Keratinocyte (primary cell): ENCODE measurements around the gene ARMC9. TPM values are rescaled to one million over a fixed set of nuclear protein-coding genes. Genes with fewer than 3 reads are reported as not detected.
A peak's percentile ranks its signal among the peaks of the same experiment; 100 is the strongest.

Source experiments
- DNase-seq: peaks from one replicate; pipeline ENCODE4 v3.0.0-alpha.2; 2011; ENCODE audit warnings: low read depth, missing footprints, low spot score
- FAIRE-seq: peaks from 2 replicates; lab custom pipeline; 2011; peaks lifted over from hg19 to GRCh38; lab: Jason Lieb, UNC
- H2AFZ ChIP-seq: 2 replicates; pipeline ENCODE4 v1.6.0; 2012; ENCODE audit warnings: low read length, control low read depth, inconsistent platforms; ENCODE audit not compliant: control insufficient read depth
- H3K27ac ChIP-seq: 2 replicates; pipeline ENCODE4 v1.5.1; 2011; ENCODE audit warnings: low read length; ENCODE audit not compliant: control insufficient read depth, insufficient read depth
- H3K27me3 ChIP-seq: 3 replicates; pipeline ENCODE4 v1.6.0; 2011; ENCODE audit warnings: low read length; ENCODE audit not compliant: control insufficient read depth, insufficient read depth; ENCODE audit errors: extremely low read depth
- H3K36me3 ChIP-seq, 2 experiments: 2 replicates in 1 of 2; 3 replicates in 1 of 2; pipeline ENCODE4 v1.5.1; 2011; ENCODE audit warnings: low read length in 2 of 2, mild to moderate bottlenecking in 1 of 2; ENCODE audit not compliant: control insufficient read depth in 2 of 2, insufficient read depth in 2 of 2; ENCODE audit errors: extremely low read depth in 1 of 2
- H3K4me1 ChIP-seq: 3 replicates; pipeline ENCODE4 v1.5.1; 2011; ENCODE audit warnings: low read length; ENCODE audit not compliant: control insufficient read depth, insufficient read depth; ENCODE audit errors: extremely low read depth
- H3K4me2 ChIP-seq: 3 replicates; pipeline ENCODE4 v1.6.0; 2011; ENCODE audit warnings: low read depth, low read length; ENCODE audit not compliant: control insufficient read depth, insufficient read depth; ENCODE audit errors: extremely low read depth
- H3K4me3 ChIP-seq, 3 experiments: fragments of 200-600 bp in 1 of 3; sonication (generic) in 1 of 3; 2 replicates in 2 of 3; 3 replicates in 1 of 3; pipeline ENCODE4 v1.5.1; 2011 to 2016; ENCODE audit warnings: low read length in 3 of 3, mild to moderate bottlenecking in 3 of 3, control low read depth in 2 of 3, inconsistent platforms in 1 of 3, low read depth in 1 of 3, mixed read lengths in 1 of 3, mixed run types in 1 of 3, moderate library complexity in 1 of 3; ENCODE audit not compliant: control insufficient read depth in 2 of 3, insufficient read depth in 2 of 3; ENCODE audit errors: extremely low read depth in 1 of 3
- H3K79me2 ChIP-seq: 2 replicates; pipeline ENCODE4 v1.6.0; 2012; ENCODE audit warnings: low read length; ENCODE audit not compliant: control insufficient read depth, insufficient read depth
- H3K9ac ChIP-seq: 3 replicates; pipeline ENCODE4 v1.6.0; 2011; ENCODE audit warnings: low read length; ENCODE audit not compliant: control insufficient read depth, insufficient read depth; ENCODE audit errors: extremely low read depth
- H3K9me1 ChIP-seq: 3 replicates; pipeline ENCODE4 v1.6.0; 2011; ENCODE audit warnings: low read length; ENCODE audit not compliant: control insufficient read depth, insufficient read depth; ENCODE audit errors: extremely low read depth
- H3K9me3 ChIP-seq: 2 replicates; pipeline ENCODE4 v1.5.1; 2012; ENCODE audit warnings: low read depth, low read length; ENCODE audit not compliant: control insufficient read depth
- H4K20me1 ChIP-seq: 3 replicates; pipeline ENCODE4 v1.6.0; 2011; ENCODE audit warnings: low read length; ENCODE audit not compliant: control insufficient read depth, insufficient read depth; ENCODE audit errors: extremely low read depth
- CTCF ChIP-seq, 3 experiments: IDR thresholded peaks in 1 of 3; conservative IDR thresholded peaks in 1 of 3; optimal IDR thresholded peaks in 1 of 3; 2 replicates in 2 of 3; 3 replicates in 1 of 3; pipeline versions ENCODE3 to v1.5.1; 2011; ENCODE audit warnings: low read length in 3 of 3, mild to moderate bottlenecking in 3 of 3, moderate library complexity in 2 of 3, control low read depth in 1 of 3, inconsistent platforms in 1 of 3; ENCODE audit not compliant: insufficient read depth in 2 of 3; ENCODE audit errors: extremely low read depth in 1 of 3
- EZH2 ChIP-seq: IDR thresholded peaks from one replicate; pipeline ENCODE4 v1.6.1; 2012; ENCODE audit warnings: inconsistent platforms, mild to moderate bottlenecking, low read length, moderate library complexity
- dilution Hi-C: fragments of 300-500 bp; cut with MboI; formaldehyde crosslinking; loops from one replicate; pipeline ENCODE4 v1.7.0; 2020; ENCODE audit warnings: low sequenced_read_pairs; ENCODE audit not compliant: extremely low pct_ligation_motif_present
- polyA plus RNA-seq, 5 experiments: library from polyadenylated mRNA; depleted of rRNA in 3 of 5; stranded (reverse) in 3 of 5; stranded (forward) in 1 of 5; unstranded in 1 of 5; fragments of >200 nt; gene quantifications; 1 replicate in 1 of 5; 2 replicates in 3 of 5; 3 replicates in 1 of 5; pipeline versions ENCODE4 v1.2.1 to v1.2.3, GENCODE V29; 2011 to 2012; ENCODE audit warnings: missing spikeins in 2 of 5, low read depth in 1 of 5, low replicate concordance in 1 of 5

The ARMC9 gene
- polyA plus RNA-seq, 1 donor (not counting 4 experiments of a cell fraction or from before 2014, with no cell fraction given), result 16.2 TPM

GRCh38 chr2:231191896-231192872 is 6.2 kb upstream of the ARMC9 start:
- Histone ChIP-seq H2AFZ (no peak overlapping the region), H3K79me2 (no peaks in the 10 kb centered on the region), H3K4me3 (no peak overlapping the region), H4K20me1 (no peaks in the 10 kb centered on the region), H3K9me3 (no peaks in the 10 kb centered on the region), H3K4me1 (no peaks in the 10 kb centered on the region), H3K36me3 (no peaks in the 10 kb centered on the region), H3K9ac (no peak overlapping the region), H3K27me3 (peaks cover 30% of the 10 kb centered on the region), H3K4me2 (no peak overlapping the region), H3K27ac (no peak overlapping the region), H3K9me1 (no peaks in the 10 kb centered on the region)
- DNase-seq, result no peak
- dilution Hi-C loops, result no loop called here
- peak in 1 of 3 experiments; percentile 1 for TF ChIP-seq CTCF (optimal IDR thresholded peaks at IDR 0.05 in 1 of 3, IDR thresholded peaks at IDR 0.05 in 1 of 3, conservative IDR thresholded peaks at IDR 0.05 in 1 of 3; ENCODE audit: extremely low read depth in 1 of 3, insufficient read depth in 2 of 3, low read length in 3 of 3)
- TF ChIP-seq EZH2, result no peak
- FAIRE-seq, result no peak

- no peaks in the 10 kb centered on the region for H3K4me1 ChIP-seq
- H3K27me3 ChIP-seq, result peaks cover 30% of the 10 kb centered on the region
- no peak for DNase-seq
- no peaks in the 10 kb centered on the region for H3K36me3 ChIP-seq
- TF ChIP-seq CTCF (optimal IDR thresholded peaks at IDR 0.05 in 1 of 3, IDR thresholded peaks at IDR 0.05 in 1 of 3, conservative IDR thresholded peaks at IDR 0.05 in 1 of 3; ENCODE audit: extremely low read depth in 1 of 3, insufficient read depth in 2 of 3, low read length in 3 of 3) (no peak), EZH2 (no peak)
- no peaks in the 10 kb centered on the region for H3K9me1 ChIP-seq
- no peak overlapping the region for H3K9ac ChIP-seq
- no peaks in the 10 kb centered on the region for H4K20me1 ChIP-seq
- dilution Hi-C loops, result no loop called here
- no peak for FAIRE-seq
- no peak overlapping the region for H3K27ac ChIP-seq
- H3K4me2 ChIP-seq, result no peak overlapping the region
- no peaks in the 10 kb centered on the region for H3K79me2 ChIP-seq
- H3K9me3 ChIP-seq, result no peaks in the 10 kb centered on the region
- H3K4me3 ChIP-seq, result no peak overlapping the region
- no peak overlapping the region for H2AFZ ChIP-seq
These were observed 5.2 kb upstream of the ARMC9 start for GRCh38 chr2:231193216-231193615.
